Fibroblast of skin of right quadriceps (primary cell): ENCODE results near the gene PRR16.
"Not testable (repeated sequence)": the region's sequence is repeated elsewhere in the genome, so short reads cannot be mapped to it uniquely, and the experiment has no call there.

Experiments
- DNase-seq: peaks from one replicate; pipeline ENCODE4 v3.0.0-alpha.2; 2013

PRR16 gene

GRCh38 chr5:120682851-120683250 is 218.8 kb downstream of the PRR16 start:
- DNase-seq, result peak; percentile 88

- peak; percentile 24 for DNase-seq
Observed at GRCh38 chr5:120683580-120683979, 219.5 kb downstream of the PRR16 start.

- peak; percentile 55 for DNase-seq
Observed at GRCh38 chr5:120684213-120684612, 220.1 kb downstream of the PRR16 start.

- DNase-seq, result peak; percentile 27
Observed at GRCh38 chr5:120684749-120685415, 220.8 kb downstream of the PRR16 start.

- DNase-seq, result no peak
Observed at GRCh38 chr5:120690621-120691407, 226.7 kb downstream of the PRR16 start.

- no peak for DNase-seq
Observed at GRCh38 chr5:120692325-120692724, 228.2 kb downstream of the PRR16 start.

- no peak for DNase-seq
Observed at GRCh38 chr5:120695368-120695880, 231.3 kb downstream of the PRR16 start.

GRCh38 chr5:120697147-120697546 is 233.0 kb downstream of the PRR16 start:
- no peak for DNase-seq

GRCh38 chr5:120697670-120698327 is 233.7 kb downstream of the PRR16 start:
- DNase-seq, result not testable (repeated sequence)

GRCh38 chr5:120700653-120701052 is 236.6 kb downstream of the PRR16 start:
- not testable (repeated sequence) for DNase-seq

- not testable (repeated sequence) for DNase-seq
Observed at GRCh38 chr5:120702817-120703538, 238.9 kb downstream of the PRR16 start.

- DNase-seq, result no peak
Observed at GRCh38 chr5:120703918-120704587, 240.0 kb downstream of the PRR16 start.

GRCh38 chr5:120706877-120707276 is 242.8 kb downstream of the PRR16 start:
- no peak for DNase-seq

- DNase-seq, result no peak
Observed at GRCh38 chr5:120717381-120717780, 253.3 kb downstream of the PRR16 start.

GRCh38 chr5:120730214-120730613 is 266.1 kb downstream of the PRR16 start:
- DNase-seq, result no peak

- peak; percentile 4 for DNase-seq
Observed at GRCh38 chr5:120734033-120734432, 269.9 kb downstream of the PRR16 start.

GRCh38 chr5:120735076-120735475 is 271.0 kb downstream of the PRR16 start:
- peak; percentile 3 for DNase-seq
